CD14-positive monocyte (primary cell): ENCODE results near the gene KRT6C. TPM values are rescaled to one million over a fixed set of nuclear protein-coding genes. Genes with fewer than 3 reads are reported as not detected.

Source experiments
- DNase-seq, 3 donors: peaks; one replicate each; pipeline ENCODE4 v3.0.0-alpha.2; 2011 to 2022
- H2AFZ ChIP-seq: 2 replicates; pipeline ENCODE4 v1.6.0; 2012; ENCODE audit warnings: mild to moderate bottlenecking, low read depth, low read length, inconsistent platforms; ENCODE audit not compliant: insufficient read depth, poor library complexity, severe bottlenecking
- H3K27ac ChIP-seq, 2 donors: 1 replicate in 1 of 2; 2 replicates in 1 of 2; pipeline ENCODE4 v1.5.1; 2012 to 2013; ENCODE audit warnings: low read length in 2 of 2, control low read depth in 1 of 2, inconsistent platforms in 1 of 2, low read depth in 1 of 2, mild to moderate bottlenecking in 1 of 2
- H3K27me3 ChIP-seq, 2 donors: one replicate each; pipeline versions ENCODE4 v1.6.0 to v1.6.1; 2011 to 2013; ENCODE audit warnings: low read length in 2 of 2; ENCODE audit not compliant: control insufficient read depth in 2 of 2, insufficient read depth in 2 of 2
- H3K36me3 ChIP-seq, 2 donors: replicated peaks in 1 of 2; 1 replicate in 1 of 2; 2 replicates in 1 of 2; pipeline versions ENCODE4 v1.5.1 to v1.6.1; 2012 to 2013; ENCODE audit warnings: low read length in 2 of 2, control low read depth in 1 of 2, inconsistent platforms in 1 of 2, mild to moderate bottlenecking in 1 of 2; ENCODE audit not compliant: insufficient read depth in 2 of 2, control insufficient read depth in 1 of 2
- H3K4me1 ChIP-seq, 2 donors: 1 replicate in 1 of 2; 2 replicates in 1 of 2; pipeline versions ENCODE4 v1.5.1 to v1.6.1; 2012 to 2013; ENCODE audit warnings: low read length in 2 of 2, control low read depth in 1 of 2, inconsistent platforms in 1 of 2, mild to moderate bottlenecking in 1 of 2, moderate library complexity in 1 of 2; ENCODE audit not compliant: insufficient read depth in 2 of 2, control insufficient read depth in 1 of 2
- H3K4me2 ChIP-seq: replicated peaks from 2 replicates; pipeline ENCODE3; 2012; ENCODE audit warnings: low read length, moderate library complexity, mild to moderate bottlenecking; ENCODE audit not compliant: poor library complexity, severe bottlenecking; ENCODE audit errors: extremely low read depth
- H3K4me3 ChIP-seq, 3 experiments: fragments of 200-600 bp in 1 of 3; sonication (generic) in 1 of 3; replicated peaks in 1 of 3; 1 replicate in 2 of 3; 2 replicates in 1 of 3; pipeline ENCODE4 v1.5.1; 2011 to 2013; ENCODE audit warnings: low read length in 3 of 3, mild to moderate bottlenecking in 3 of 3, control low read depth in 2 of 3, low read depth in 2 of 3, inconsistent platforms in 1 of 3, moderate library complexity in 1 of 3
- H3K79me2 ChIP-seq: 2 replicates; pipeline ENCODE4 v1.6.0; 2012; ENCODE audit warnings: mild to moderate bottlenecking, control low read depth, inconsistent platforms, low read length, moderate library complexity; ENCODE audit not compliant: insufficient read depth
- H3K9ac ChIP-seq: 2 replicates; pipeline ENCODE4 v1.6.0; 2017; ENCODE audit warnings: low read length, mild to moderate bottlenecking; ENCODE audit not compliant: insufficient read depth, poor library complexity, severe bottlenecking
- H3K9me3 ChIP-seq, 2 donors: replicated peaks in 1 of 2; 1 replicate in 1 of 2; 2 replicates in 1 of 2; pipeline versions ENCODE4 v1.5.1 to v1.6.1; 2012 to 2013; ENCODE audit warnings: low read length in 2 of 2, control low read depth in 1 of 2; ENCODE audit not compliant: control insufficient read depth in 1 of 2, insufficient read depth in 1 of 2
- H4K20me1 ChIP-seq: 2 replicates; pipeline ENCODE4 v1.6.0; 2012; ENCODE audit warnings: mild to moderate bottlenecking, low read length, control low read depth, moderate library complexity; ENCODE audit not compliant: insufficient read depth
- H3K27ac Mint-ChIP-seq, 7 donors: one replicate each; pipeline ENCODE4 v1.8.0; 2020; ENCODE audit warnings: mild to moderate bottlenecking in 7 of 7, mixed read lengths in 7 of 7, moderate library complexity in 6 of 7, inconsistent platforms in 2 of 7
- H3K27me3 Mint-ChIP-seq, 3 donors: one replicate each; pipeline ENCODE4 v1.8.0; 2021 to 2022; ENCODE audit warnings: low read depth in 3 of 3, mild to moderate bottlenecking in 3 of 3, mixed read lengths in 3 of 3, moderate library complexity in 3 of 3, inconsistent platforms in 1 of 3
- H3K36me3 Mint-ChIP-seq, 2 donors: one replicate each; pipeline ENCODE4 v1.8.0; 2020; ENCODE audit warnings: mixed read lengths in 2 of 2, inconsistent platforms in 1 of 2, mild to moderate bottlenecking in 1 of 2
- H3K4me1 Mint-ChIP-seq: one replicate; pipeline ENCODE4 v1.8.0; 2020; ENCODE audit warnings: mild to moderate bottlenecking, mixed read lengths
- H3K4me3 Mint-ChIP-seq, 2 donors: one replicate each; pipeline ENCODE4 v1.8.0; 2020; ENCODE audit warnings: mild to moderate bottlenecking in 2 of 2, mixed read lengths in 2 of 2, moderate library complexity in 1 of 2
- H3K9me3 Mint-ChIP-seq, 7 donors: one replicate each; pipeline ENCODE4 v1.8.0; 2020 to 2022; ENCODE audit warnings: mixed read lengths in 7 of 7, mild to moderate bottlenecking in 6 of 7, moderate library complexity in 6 of 7, inconsistent platforms in 2 of 7
- WGBS: methylation state at CpG from one replicate; pipeline ENCODE4 v1.1.5; 2013; ENCODE audit warnings: missing lambda C conversion rate; ENCODE audit not compliant: insufficient coverage; 5-methylcytosine and 5-hydroxymethylcytosine counted together
- intact Hi-C, 2 donors: fragments of 100-400 bp; cut with micrococcal nuclease; formaldehyde crosslinking; loops; one replicate each; pipeline versions ENCODE4 v1.15.0 to v1.15.1; 2023
- polyA plus RNA-seq, 3 donors: library from polyadenylated mRNA; depleted of rRNA in 1 of 3; unstranded in 2 of 3; stranded (reverse) in 1 of 3; fragments of 300-500 nt in 2 of 3; fragments of >200 nt in 1 of 3; fragmentation: Illumina TruSeq in 2 of 3; gene quantifications; 1 replicate in 2 of 3; 2 replicates in 1 of 3; pipeline ENCODE4 v1.2.3, GENCODE V29; 2012 to 2021
- TF ChIP-seq, protein P1 (sequence below): fragments of 200-600 bp; IDR thresholded peaks from one replicate; pipeline ENCODE4 v1.8.0; 2022; ENCODE audit warnings: antibody characterized with exemption, mild to moderate bottlenecking

Gene KRT6C
- polyA plus RNA-seq, 3 donors, result not detected

DNA sequence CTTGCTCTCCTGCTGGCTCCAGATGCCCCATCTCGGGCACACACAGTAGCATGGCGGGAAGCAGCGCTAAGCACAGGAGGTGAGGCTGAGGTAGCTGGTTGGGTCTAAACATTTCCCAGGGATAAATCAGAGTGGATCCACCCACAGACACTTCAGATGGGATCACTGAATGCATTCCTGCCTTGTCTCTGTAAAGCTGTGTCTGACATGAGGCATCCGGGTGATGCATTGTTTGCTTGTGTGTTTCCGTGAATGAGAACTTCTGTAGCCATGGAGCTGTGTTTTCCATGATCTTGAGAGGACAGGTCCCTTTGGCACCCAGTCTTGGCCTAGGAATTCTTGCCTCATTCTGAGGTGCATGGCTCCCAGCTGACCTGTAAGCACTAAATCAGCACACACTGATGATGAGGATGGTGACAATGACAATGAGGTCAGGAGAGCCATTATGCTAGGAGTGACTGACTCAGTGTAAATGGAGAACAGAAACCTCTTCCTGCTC is 32.7 kb downstream of the KRT6C start:
- Histone ChIP-seq H3K4me3 (no peak overlapping the region), H3K4me2 (no peak overlapping the region), H3K4me1 (no peaks in the 10 kb centered on the region), H3K9ac (no peak overlapping the region), H3K27ac (no peak overlapping the region), H3K9me3 (no peaks in the 10 kb centered on the region), H2AFZ (no peak overlapping the region), H3K27me3 (no peaks in the 10 kb centered on the region), H4K20me1 (no peaks in the 10 kb centered on the region), H3K36me3 (no peaks in the 10 kb centered on the region), H3K79me2 (no peaks in the 10 kb centered on the region)
- TF ChIP-seq, protein P1, sequence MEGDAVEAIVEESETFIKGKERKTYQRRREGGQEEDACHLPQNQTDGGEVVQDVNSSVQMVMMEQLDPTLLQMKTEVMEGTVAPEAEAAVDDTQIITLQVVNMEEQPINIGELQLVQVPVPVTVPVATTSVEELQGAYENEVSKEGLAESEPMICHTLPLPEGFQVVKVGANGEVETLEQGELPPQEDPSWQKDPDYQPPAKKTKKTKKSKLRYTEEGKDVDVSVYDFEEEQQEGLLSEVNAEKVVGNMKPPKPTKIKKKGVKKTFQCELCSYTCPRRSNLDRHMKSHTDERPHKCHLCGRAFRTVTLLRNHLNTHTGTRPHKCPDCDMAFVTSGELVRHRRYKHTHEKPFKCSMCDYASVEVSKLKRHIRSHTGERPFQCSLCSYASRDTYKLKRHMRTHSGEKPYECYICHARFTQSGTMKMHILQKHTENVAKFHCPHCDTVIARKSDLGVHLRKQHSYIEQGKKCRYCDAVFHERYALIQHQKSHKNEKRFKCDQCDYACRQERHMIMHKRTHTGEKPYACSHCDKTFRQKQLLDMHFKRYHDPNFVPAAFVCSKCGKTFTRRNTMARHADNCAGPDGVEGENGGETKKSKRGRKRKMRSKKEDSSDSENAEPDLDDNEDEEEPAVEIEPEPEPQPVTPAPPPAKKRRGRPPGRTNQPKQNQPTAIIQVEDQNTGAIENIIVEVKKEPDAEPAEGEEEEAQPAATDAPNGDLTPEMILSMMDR, result no peak
- no peak for DNase-seq
- Mint-ChIP-seq H3K27ac (no peak overlapping the region), H3K36me3 (no peaks in the 10 kb centered on the region), H3K4me3 (no peak overlapping the region), H3K9me3 (peaks cover 0 to 2% (median 0%) of the 10 kb centered on the region in 7 donors), H3K27me3 (peaks cover 9 to 19% (median 16%) of the 10 kb centered on the region in 3 donors), H3K4me1 (no peaks in the 10 kb centered on the region)
- intact Hi-C loops, result no loop called here
- WGBS, result 100% methylated on average over 5 of the region's 5 CpGs

- WGBS, result no CpG with 5 or more reads among the region's 2 CpGs
- H3K4me3 Mint-ChIP-seq, result no peak overlapping the region
- TF ChIP-seq, protein P1, result no peak
- H3K27ac Mint-ChIP-seq, result no peak overlapping the region
- Histone ChIP-seq H3K9me3 (no peaks in the 10 kb centered on the region), H3K9ac (no peak overlapping the region), H3K27ac (no peak overlapping the region), H3K27me3 (no peaks in the 10 kb centered on the region), H4K20me1 (no peaks in the 10 kb centered on the region), H2AFZ (no peak overlapping the region), H3K4me3 (no peak overlapping the region), H3K4me1 (no peaks in the 10 kb centered on the region), H3K36me3 (no peaks in the 10 kb centered on the region), H3K4me2 (no peak overlapping the region), H3K79me2 (no peaks in the 10 kb centered on the region)
- intact Hi-C loops, result no loop called here
- peaks cover 9 to 17% (median 16%) of the 10 kb centered on the region in 3 donors for H3K27me3 Mint-ChIP-seq
- no peaks in the 10 kb centered on the region for H3K36me3 Mint-ChIP-seq
- H3K4me1 Mint-ChIP-seq, result no peaks in the 10 kb centered on the region
- no peak for DNase-seq
- peaks cover 0 to 2% (median 0%) of the 10 kb centered on the region in 7 donors for H3K9me3 Mint-ChIP-seq
Measured at GRCh38 chr12:52439845-52440244, 33.8 kb downstream of the KRT6C start.
